Measurements from ENCODE around the gene ZNF768.

ZNF768 gene

DNA sequence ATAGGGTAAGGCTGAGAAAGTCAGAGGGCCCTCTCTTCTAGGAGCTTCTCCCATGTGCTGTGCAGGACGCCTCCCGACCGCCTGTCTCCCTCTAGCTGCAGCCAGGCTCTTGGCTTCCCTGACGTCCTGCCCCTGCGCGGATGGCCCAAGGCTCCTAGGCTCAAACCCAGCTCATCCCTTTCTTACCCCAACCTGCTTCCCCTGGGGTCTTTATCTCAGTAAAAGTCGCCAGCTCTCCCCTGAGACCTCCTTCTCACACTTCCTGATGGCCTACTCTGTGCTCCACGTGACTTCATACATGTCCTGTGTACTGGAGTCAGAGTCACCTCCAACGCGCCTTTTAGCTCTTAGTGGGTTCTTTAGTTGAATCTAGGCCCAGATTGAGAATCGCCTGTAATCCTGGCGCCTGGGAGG is 9.4 kb upstream of the ZNF768 start:
- peak in 7 of 10 donors; percentile 19 to 94 (median 49) for DNase-seq
- intact Hi-C loops (cut with DNase I) = loop anchor here (1.0 kb wide), 1 partner anchor 23 kb away; the partner anchor contains the start of gene ZNF764

DNA sequence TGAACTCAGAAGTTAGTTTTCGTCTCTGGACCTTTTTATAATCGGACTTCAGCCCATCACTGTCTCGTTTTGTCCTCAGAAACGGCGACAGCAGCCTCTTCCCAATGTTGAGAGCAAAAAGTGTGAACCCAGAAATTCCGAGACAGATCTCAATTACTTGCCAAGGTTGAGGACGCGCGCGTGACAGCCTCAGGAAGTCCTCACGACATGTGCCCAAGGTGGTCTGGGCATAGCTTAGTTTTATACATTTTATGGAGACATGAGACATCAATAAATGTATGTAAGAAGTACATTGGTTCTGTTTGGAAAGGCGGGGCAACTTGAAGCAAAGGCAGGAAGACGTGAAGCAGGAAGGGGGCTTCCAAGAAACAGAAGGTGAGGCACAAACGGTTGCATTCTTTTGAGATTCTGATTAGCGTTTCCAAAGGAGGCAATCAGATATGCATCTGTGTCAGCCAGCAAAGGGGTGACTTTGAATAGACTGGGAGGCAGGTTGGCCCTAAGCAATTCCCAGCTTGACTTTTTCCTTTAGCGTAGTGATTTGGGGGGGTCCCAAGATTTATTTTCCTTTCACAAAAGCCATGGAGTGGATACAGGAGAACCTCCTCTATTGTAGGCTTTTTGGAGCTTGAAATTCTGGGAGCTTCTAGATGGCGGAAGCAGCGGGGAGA is 8.9 kb upstream of the ZNF768 start:
- no peak for DNase-seq
- intact Hi-C loops (cut with DNase I) = loop anchor here (1.0 kb wide), 1 partner anchor 23 kb away; the partner anchor contains the start of gene ZNF764

DNA sequence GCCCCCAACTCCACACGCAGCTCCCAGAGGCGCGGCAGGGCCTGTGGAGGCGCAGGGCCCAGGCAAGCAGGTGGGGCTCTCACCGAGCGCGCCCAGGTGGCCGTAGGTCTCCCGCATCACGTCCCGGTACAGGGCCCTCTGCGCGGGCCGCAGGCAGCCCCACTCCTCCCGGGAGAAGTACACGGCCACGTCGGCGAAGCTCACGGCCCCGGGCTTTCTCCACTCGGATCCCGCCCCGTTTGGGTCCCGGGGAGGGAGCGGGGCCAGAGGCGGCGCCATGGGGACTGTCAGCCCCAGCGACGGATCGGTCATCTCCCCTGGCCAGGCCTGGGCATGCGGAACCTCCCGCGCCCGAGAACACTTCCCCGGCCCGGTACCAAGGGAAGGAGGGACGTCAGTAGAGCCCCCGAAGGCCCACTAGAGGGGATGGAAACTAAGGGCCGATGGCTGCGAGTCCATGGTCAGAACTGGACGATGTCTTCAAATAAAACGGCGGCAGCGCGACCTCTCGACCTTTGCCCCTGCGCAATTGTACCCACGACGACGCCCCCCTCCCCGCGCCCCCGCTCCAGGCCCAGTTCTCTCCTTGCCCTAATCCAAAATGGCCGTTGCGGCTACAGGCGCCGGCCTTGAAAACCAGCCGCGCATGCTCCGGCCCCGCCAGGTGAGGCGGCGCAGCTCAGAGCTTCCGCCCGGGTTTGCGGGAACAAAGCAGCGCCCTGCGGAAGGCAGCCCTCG is 8.2 kb upstream of the ZNF768 start, which contains the start of gene ZNF747:
Gene ZNF747, minus strand, starts transcription at position 491 of the 738 bp plus-strand sequence. Its CDS starts 179 bp downstream, at position 312.
- intact Hi-C loops (cut with DNase I) = loop anchor here (1.0 kb wide), 2 partner anchors 8 to 24 kb away; partner anchors contain the start of genes ZNF764 and ZNF768
- DNase-seq = peak; percentile 89 to 99 (median 94)

DNA sequence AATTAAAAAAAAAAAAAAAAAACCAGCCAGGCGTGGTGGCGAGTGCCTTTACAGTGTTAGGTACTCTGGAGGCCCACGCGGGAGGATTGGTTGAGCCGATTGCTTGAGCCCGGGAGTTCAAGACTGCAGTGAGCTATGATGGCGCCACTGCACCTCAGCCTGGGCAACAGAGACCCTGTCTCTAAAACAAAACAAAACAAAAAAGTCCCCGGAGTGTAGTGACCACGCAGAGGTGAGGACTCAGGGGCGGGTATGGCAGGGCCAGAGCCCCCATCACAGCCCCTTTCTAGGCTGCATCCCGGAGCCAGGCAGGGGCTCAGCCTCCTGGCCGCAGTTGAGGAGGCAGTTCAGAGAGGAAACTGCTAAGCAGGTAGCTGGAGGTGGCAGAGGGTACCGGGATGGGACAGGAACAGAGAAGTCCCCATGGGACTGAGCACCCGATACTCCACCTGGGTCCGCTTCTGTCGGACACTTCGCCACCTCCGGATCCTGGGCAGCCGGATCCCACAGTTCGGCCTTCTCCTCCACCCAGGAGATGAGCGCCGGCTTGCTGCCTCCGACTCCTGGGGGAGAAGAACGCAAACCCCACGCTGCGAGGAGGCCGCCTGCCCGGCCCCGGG is 7.5 kb upstream of the ZNF768 start:
- peak in 1 of 10 donors; percentile 30 for DNase-seq
- intact Hi-C loops (cut with DNase I) = loop anchor here (1.0 kb wide), 1 partner anchor 8 kb away; the partner anchor contains the start of gene ZNF768

DNA sequence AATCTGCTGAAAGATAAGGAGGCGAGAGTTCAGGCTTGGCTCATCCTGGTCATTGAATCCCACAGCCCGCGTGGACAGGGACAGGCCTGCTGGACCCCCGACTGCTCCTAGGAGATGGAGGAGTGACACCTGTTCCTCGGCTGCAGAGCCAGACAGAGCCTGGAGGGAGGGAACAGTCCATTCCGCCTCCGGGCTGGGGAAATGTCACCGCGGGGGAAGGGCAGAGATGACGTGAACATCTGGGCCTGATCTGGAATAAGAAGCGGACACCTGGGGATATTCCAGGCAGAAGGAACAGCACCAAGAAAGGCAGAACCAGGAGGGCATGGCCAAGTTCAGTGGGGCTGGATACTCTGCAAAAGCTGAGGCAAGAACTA is 6.8 kb upstream of the ZNF768 start:
- peak in 1 of 10 donors; percentile 55 for DNase-seq
- intact Hi-C loops (cut with DNase I) = no loop called here

DNA sequence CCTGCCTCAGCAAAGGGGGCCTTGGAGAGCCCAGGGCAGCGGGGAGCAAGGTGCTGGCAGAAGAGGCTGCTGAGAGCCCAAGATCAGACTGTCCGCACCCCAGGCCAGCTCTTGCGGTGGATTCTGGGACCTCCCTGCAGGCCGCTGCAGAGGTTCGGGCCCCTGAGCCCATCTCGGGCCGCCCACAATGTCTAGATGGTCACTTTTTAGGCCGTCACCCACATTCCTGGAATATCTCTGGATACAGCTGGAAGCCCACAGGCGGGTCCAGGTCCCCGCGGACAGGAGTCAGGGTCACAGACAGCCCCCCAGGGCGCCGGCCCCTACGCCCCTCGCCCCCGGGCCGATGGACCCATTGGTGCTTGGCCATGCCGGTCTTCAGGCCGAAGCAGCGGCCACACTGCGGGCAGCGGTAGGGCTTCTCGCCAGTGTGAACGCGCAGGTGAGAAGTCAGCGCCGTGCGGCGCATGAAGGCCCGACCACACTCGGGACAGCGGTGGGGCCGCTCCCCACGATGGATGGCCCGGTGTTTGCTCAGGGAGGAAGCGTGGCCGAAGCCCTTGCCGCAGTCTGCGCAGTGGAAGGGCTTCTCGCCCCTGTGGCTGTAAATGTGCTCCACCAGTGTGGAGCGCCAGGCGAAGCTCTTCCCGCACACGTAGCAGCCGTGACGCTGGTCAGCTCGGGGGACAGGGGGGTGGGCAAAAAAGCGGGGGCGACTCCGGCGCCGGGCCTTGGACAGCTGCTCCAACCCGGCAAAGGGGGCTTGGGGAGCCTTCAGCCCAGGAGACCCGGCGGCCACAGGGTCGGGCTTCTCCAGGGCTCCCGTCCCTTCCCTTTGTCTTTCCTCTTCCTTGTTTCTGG is 6.1 kb upstream of the ZNF768 start:
- intact Hi-C loops (cut with DNase I) = no loop called here

DNA sequence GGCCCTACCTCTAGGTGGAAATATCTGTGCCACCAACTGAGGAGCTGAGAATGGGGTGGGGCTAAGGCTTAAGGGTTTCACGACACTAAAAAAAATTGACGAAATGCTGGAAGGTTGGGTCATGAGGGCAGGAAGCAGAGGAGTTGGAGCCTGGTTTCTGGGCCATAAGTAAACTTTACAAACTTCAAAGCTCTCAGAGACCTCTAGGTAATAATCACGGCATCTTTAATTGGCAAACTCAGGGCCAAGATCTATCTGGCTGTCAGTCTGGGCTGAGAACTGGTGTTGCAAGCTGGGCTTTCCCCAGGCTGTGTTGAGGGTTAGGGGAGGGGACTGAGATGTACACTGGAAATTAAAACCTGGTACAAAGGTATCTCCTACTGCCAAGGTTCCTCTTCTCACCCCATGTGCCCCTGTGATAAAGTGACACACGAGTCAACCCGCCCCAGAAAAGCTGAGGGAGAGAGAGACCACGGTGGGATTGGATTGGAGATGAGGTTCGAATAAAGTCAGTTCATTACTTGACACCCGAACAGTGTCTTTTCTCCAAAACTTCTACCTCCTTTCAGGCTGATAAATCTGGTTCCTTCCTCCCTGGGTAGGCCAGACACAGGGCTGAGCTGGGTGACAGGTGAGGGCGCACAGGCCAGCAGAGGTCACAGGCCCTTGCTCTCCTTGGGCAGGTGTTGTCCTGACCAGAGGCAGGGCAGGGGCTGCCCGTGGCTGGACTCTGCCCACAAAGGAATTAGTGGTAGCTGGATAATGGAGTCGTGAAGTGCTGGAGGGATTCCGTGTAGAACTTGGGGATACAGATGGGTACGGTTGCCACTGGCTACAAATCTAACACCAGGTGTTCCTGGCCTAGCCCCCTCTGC is 4.0 kb upstream of the ZNF768 start:
- intact Hi-C loops (cut with DNase I) = no loop called here
- peak in 1 of 10 donors; percentile 20 for DNase-seq

More for the DNA sequence above, 6.1 kb upstream of the ZNF768 start:
- DNase-seq = peak in 1 of 10 donors; percentile 54

DNA sequence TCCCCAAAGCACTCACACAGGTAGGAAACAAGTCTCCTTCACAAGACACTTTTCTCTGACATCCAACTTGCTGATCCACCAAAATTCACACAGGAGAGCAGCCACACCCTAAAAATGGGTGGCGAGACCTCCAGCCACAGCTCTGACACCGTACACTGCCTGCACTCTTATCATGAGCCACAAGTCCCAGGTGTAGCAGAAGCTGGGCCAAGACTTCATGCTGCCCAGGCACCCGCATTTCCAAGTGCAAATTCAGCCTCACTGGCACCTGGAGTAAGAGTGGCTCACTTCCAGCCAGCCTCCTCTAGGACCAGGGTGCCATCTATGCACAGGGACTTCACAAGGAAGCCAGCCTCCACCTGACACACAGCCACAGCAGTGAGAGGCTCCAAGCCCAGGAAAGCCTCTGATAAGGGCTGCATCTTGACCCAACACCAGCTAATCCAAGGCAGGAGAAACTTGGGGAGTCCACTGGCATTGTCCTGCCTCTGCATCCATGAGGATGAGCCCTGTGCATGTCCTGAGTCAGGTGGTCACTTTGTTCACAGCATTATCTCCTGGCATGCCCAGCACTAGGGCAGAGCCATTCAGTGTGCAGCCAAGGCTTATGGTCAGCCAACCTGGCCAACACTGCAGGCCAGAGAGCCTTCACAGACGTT is 2.6 kb upstream of the ZNF768 start:
- intact Hi-C loops (cut with DNase I) = loop anchor here (5.0 to 10.0 kb wide), 3 partner anchors 82 to 434 kb away; partner anchors contain the start of genes FBRS, SEPHS2, TBX6 and YPEL3

DNA sequence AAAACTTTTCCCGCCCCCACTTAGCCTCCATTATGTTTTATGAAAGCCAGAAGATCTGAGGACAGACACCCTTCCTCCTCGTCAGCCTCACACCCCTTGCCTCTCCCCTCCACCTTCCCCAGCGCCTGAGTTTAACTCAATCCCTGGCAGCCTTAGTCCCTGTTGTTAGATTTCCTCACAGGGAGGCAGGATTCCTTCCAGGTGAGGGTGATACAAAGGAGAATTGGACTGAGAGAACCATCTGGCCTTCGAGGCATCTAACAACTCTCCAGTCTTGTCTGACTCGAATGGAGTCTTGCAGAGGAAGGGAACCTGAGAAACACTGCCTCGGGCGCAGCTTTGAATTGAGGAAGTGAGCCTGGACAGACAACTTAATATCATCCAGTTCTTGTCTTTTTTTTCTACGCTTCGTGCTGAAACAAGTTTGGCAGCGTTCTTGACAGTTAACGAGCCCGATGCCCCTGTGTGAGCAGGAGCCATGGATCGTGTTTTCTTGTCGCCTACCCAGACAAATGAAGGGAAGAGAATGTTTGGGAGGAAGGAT is 1.3 kb upstream of the ZNF768 start:
- intact Hi-C loops (cut with DNase I) = loop anchor here (2.0 to 10.0 kb wide), 4 partner anchors 31 to 433 kb away; partner anchors contain the start of genes FBRS, SEPHS2, TBX6 and YPEL3
- DNase-seq = peak in 2 of 10 donors; percentile 49 to 64

More for the DNA sequence above, 2.6 kb upstream of the ZNF768 start:
- peak in 1 of 10 donors; percentile 29 for DNase-seq

DNA sequence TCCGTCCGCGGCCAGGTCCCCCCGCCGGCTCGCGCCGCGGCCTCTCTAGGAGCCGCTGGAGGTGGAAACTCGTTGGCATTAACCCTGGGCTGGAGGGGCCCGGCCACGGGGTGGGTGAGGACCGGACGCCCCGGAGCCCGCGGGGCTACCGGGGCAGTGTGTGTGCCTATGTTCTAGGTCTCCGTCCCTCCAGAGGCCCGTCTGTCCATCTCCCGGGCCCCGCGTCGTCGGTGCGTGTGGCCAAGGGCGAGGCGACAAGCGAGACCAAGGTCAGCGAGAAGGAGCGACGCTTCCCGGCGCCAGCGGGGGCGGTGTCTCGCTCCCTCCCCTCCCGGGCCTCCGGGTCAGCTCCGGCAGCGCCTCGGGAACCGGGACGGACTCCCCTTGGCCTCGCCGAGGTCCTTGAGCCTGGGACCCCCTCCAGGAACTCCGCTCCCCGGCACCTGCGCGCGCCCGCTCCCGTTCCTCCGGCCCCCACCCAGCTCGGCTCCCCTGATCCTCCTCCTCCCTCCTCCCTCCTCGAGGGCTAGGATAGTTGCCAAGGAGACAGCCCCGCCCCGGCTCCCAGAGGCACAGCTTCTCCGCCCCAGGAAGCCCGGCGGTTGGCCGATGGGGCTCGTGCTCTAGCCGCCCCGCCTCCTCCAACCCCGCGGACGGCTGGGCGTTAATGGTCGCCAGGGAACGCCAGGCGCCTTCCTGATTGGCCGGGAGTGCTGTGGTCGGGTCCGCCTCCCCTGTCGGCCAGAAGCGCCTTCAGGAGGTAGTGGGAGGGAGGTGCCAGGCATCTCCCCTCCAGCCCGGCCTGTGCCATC is 663 bp upstream of the ZNF768 start:
- DNase-seq = peak; percentile 94 to 100 (median 98)

DNA sequence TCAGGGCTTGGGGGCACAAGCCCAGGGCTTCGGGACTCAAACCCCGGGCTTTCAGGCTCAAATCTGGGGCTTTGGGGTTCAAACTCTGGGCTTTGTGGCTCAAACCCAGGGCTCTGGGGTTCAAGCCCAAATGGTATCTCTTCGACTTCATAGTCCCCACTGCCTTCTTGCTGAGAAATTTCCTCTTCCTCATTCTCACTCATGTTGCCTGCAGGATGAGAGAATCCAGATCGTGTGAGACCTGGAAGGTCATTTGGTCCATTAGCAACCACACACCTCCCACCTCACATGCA is 576 bp downstream of the ZNF768 start:
- intact Hi-C loops (cut with DNase I) = loop anchor here (1.0 to 10.0 kb wide), 5 partner anchors 9 to 431 kb away; partner anchors contain the start of genes FBRS, SEPHS2, TBX6 and YPEL3
- DNase-seq = peak in 2 of 10 donors; percentile 4 to 59

More for the DNA sequence above, 663 bp upstream of the ZNF768 start:
- intact Hi-C loops (cut with DNase I) = loop anchor here (1.0 to 10.0 kb wide), 5 partner anchors 7 to 432 kb away; partner anchors contain the start of genes FBRS, SEPHS2, TBX6 and YPEL3

DNA sequence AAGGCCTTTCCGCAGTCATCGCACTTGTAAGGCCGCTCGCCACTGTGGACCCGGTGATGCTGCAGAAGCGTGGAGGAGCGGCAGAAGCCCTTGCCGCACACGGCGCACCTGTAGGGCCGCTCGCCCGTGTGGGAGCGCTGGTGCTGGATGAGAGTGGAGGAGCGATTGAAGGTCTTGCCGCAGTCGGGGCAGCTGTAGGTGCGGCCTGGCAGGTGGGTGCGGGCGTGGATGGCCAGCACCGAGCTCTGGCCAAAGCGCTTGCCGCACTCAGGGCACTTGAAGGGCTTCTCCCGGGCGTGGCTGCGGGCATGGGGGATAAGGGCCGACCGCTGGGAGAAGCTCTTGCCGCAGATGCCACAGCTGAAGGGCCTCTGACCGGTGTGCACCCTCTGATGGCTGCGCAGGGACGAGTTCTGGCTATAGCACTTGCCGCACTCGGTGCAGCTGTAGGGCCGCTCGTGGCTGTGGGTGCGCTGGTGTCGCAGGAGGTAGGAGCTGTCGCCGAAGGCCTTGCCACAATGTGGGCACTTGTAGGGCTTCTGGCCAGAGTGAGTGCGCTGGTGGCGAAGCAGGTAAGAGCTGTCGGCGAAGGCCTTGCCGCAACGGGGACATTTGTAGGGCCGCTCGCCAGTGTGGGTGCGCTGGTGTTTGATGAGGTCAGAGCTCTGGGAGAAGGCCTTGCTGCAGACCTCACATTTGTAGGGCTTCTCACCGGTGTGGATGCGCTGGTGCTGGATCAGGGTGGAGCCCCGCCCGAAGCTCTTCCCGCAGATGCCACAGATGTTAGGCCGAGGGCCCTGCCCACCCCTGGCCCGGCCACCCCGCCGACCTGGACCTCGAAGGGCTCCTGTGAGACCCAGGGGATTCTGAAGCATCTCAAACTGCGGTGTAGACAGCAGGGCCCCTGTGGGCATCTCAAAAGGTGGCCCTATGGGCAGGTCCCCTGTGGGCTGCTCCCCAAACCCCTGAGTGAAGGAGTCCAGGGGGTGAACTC is 1.5 kb downstream of the ZNF768 start:
- intact Hi-C loops (cut with DNase I) = loop anchor here (5.0 to 10.0 kb wide), 3 partner anchors 78 to 430 kb away; partner anchors contain the start of genes FBRS, SEPHS2, TBX6 and YPEL3
- DNase-seq = peak in 1 of 10 donors; percentile 80

DNA sequence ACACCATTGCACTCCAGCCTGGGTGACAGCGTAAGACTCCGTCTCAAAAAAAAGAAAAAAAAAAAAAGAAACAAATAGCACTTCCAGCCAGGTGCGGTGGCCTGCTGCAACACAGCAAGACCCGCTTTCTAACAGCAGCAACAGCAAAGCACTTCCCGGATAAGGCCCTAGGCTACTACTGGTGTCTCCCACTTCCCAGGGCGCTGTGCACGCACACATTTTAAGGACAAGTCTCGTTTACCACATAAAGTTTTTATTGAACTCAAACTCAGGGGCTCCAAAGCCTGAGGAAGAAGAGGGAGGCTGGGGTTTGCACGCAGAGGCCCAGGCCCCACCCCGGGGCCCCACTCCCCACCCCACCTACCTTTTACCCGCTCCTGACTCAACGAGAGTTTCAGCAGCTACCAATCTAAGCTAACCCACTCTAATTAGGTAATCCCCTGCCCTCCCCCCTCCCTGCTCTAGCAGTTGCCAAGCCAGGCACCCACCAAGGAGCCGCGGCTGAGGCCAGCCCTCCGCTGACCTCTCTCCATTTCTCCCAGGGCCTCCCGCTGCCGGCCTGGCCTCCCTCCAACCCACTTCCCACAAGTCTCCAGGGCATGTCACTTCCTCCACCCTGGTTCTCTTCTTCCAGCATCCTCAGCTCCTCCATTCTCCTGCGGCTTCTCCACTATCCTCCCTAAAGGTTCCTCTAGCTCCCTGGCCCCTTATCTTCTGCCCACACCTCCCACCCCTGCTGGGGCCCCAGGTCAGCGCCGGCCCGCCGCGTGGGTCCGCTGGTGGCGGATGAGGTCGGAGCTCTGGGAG is 2.4 kb downstream of the ZNF768 start:
- intact Hi-C loops (cut with DNase I) = loop anchor here (10.0 kb wide), 1 partner anchor 429 kb away; the partner anchor contains the start of genes TBX6 and YPEL3
- DNase-seq = peak in 3 of 10 donors; percentile 63 to 78 (median 66)

DNA sequence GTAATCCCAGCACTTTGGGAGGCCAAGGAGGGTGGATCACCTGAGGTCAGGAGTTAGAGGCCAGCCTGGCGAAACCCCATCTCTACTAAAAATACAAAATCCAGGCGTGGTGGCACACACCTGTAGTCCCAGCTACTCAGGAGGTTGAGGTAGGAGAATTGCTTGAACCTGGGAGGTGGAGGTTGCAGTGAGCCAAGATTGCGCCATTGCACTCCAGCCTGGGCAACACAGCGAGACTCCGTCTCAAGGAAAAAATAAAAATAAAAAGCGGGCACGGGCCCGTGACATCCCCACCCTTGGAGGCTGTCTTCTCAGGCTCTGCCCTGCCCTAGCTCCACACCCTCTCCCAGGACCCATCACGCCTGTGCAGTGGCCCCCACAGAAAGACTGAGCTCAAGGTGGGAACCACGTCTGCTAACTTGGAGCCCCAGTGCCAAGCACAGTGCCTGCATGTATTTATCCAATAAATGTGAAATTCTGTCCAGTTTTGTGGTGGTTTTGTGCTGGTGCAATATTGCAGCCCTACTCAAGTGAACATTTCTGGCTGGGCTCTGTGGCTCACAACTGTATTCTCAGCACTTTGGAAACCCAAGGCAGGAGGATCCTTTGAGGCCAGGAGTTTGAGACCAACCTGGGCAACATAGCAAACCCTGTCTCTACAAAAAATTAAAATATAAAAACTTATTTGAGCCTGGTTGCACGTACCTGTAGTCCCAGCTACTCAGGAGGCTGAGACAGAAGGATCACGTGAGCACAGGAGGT is 3.5 kb downstream of the ZNF768 start:
- intact Hi-C loops (cut with DNase I) = loop anchor here (10.0 kb wide), 1 partner anchor 428 kb away; the partner anchor contains the start of genes TBX6 and YPEL3
- peak in 2 of 10 donors; percentile 0 to 57 for DNase-seq
